ENCODE data around the gene AKAP13.

DNA sequence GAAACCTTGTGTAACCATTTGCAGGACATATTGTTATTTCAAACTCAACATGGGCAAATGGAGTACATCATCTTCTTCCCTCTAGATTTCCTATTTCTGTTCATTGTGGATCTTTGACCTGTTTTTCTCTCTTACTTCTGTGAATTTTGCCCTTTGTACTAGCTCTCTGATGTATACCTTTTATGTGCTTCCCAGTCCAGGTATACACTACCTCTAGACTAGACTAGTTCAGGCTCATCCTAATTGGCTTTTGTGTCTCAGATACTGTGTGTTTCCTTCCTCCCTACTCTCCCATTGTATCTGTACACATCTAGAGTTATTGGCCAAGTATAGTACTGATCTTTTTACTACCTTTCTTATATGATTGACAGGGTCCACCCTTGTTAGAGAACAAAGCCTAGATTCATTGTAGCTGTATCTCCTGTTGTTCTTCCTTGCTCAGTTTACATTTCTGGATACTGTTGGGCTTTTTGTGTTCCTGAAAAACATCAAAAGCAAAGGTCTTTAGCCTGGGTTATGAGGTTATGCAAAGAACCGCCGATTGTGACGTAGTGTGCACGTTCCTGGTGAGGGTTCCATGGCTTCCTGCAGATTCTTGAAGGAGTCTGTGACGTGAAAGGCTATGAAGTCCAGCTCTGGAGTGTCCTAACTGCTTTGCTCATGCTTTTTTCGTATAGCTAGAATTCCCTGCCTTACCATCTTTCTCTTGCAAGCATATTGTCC is 247.0 kb downstream of the AKAP13 start:
- no peak for TF ChIP-seq POLR2A (IDR thresholded peaks at IDR 0.05)
- TF ChIP-seq, protein P1, sequence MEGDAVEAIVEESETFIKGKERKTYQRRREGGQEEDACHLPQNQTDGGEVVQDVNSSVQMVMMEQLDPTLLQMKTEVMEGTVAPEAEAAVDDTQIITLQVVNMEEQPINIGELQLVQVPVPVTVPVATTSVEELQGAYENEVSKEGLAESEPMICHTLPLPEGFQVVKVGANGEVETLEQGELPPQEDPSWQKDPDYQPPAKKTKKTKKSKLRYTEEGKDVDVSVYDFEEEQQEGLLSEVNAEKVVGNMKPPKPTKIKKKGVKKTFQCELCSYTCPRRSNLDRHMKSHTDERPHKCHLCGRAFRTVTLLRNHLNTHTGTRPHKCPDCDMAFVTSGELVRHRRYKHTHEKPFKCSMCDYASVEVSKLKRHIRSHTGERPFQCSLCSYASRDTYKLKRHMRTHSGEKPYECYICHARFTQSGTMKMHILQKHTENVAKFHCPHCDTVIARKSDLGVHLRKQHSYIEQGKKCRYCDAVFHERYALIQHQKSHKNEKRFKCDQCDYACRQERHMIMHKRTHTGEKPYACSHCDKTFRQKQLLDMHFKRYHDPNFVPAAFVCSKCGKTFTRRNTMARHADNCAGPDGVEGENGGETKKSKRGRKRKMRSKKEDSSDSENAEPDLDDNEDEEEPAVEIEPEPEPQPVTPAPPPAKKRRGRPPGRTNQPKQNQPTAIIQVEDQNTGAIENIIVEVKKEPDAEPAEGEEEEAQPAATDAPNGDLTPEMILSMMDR (IDR thresholded peaks at IDR 0.05): no peak
